Suppressor macrophage treated with lipopolysaccharide for 1 hour (primary cell): Measurements from ENCODE around the gene SUPT6H.
"Not testable (repeated sequence)": the region's sequence is repeated elsewhere in the genome, so short reads cannot be mapped to it uniquely, and the experiment has no call there.

Experiments
- DNase-seq, 3 donors: peaks; one replicate each; pipeline ENCODE4 v3.0.0-alpha.2; 2020 to 2022

Gene SUPT6H

GRCh38 chr17:28720997-28721329 is 59.0 kb downstream of the SUPT6H start:
- not testable (repeated sequence) for DNase-seq

GRCh38 chr17:28722417-28723158 is 60.6 kb downstream of the SUPT6H start:
- DNase-seq, result no peak

GRCh38 chr17:28723159-28723835 is 61.3 kb downstream of the SUPT6H start:
- no peak for DNase-seq

GRCh38 chr17:28723836-28724499 is 62.0 kb downstream of the SUPT6H start:
- not testable (repeated sequence) for DNase-seq

GRCh38 chr17:28724500-28725165 is 62.6 kb downstream of the SUPT6H start:
- DNase-seq, result no peak

GRCh38 chr17:28725166-28725659 is 63.2 kb downstream of the SUPT6H start:
- DNase-seq, result no peak

GRCh38 chr17:28725660-28726225 is 63.7 kb downstream of the SUPT6H start:
- DNase-seq, result peak in 1 of 3 donors; percentile 33

GRCh38 chr17:28726226-28726626 is 64.2 kb downstream of the SUPT6H start, which contains the start of gene TLCD1:
Gene TLCD1 (minus strand): TSS chr17:28726233. CDS start chr17:28726097, 136 bp downstream.
- DNase-seq, result peak; percentile 77 to 89 (median 85)

GRCh38 chr17:28726627-28727491 is 64.9 kb downstream of the SUPT6H start:
- DNase-seq, result peak; percentile 95 to 96 (median 95)

GRCh38 chr17:28728364-28729200 is 66.6 kb downstream of the SUPT6H start, which contains the start of gene NEK8:
Gene NEK8 (plus strand): TSS chr17:28728788. CDS start chr17:28728814, 26 bp downstream.
- peak; percentile 97 to 99 (median 98) for DNase-seq

GRCh38 chr17:28729950-28730330 is 67.9 kb downstream of the SUPT6H start:
- no peak for DNase-seq

- DNase-seq, result no peak
These were observed 71.3 kb downstream of the SUPT6H start for GRCh38 chr17:28733346-28733745.

GRCh38 chr17:28734712-28735241 is 72.8 kb downstream of the SUPT6H start:
- no peak for DNase-seq

GRCh38 chr17:28735242-28735722 is 73.3 kb downstream of the SUPT6H start:
- DNase-seq, result no peak

GRCh38 chr17:28735913-28736769 is 74.1 kb downstream of the SUPT6H start:
- DNase-seq, result not testable (repeated sequence)

- no peak for DNase-seq
These were observed 75.3 kb downstream of the SUPT6H start for GRCh38 chr17:28737316-28737715.

- no peak for DNase-seq
These were observed 76.0 kb downstream of the SUPT6H start for GRCh38 chr17:28737770-28738679.
